ENCODE data around the gene RNF32. TPM values are rescaled to one million over a fixed set of nuclear protein-coding genes. Genes with fewer than 3 reads are reported as not detected.

Gene RNF32
- total and polyA plus RNA-seq, 2 of the 13 experiments (the other 11 are each of a cell fraction or from before 2014, with no cell fraction given), result not detected

DNA sequence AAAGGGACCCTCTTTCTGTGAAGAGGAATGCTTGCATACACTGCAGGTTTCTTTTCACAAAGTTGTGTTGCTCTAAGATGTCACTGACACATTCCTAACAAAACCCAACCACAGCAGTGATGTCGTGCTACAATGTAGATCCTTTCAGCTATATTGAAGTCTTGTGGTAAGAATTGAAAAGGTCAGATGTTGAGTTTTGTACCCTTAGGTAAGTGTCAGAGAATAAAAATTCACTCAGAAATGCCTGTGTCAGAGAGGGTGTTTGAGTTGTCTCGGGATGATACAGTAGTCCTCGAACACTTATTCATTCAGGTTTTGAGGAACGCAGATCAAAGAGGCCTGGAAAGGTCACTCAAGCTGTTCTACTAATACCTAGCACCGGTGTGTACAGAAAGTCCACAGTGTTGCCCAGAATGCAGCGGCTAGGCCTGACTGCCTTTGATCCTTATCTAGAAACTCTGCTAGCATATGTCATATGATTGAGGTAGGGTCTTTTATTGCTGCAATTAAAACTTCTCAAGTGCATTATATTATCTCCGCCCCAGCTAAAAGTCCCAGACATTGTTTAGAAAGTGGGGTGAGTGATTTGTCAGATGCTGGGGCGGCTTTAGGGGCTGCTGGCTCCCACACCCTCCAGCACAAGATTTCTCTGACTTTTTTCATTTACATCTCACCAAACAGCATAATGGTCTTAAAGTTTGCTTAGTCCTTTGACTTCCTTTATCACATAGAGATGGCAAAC lies 26.0 kb downstream of the RNF32 start (continued):
- TF ChIP-seq CENPBD1 (CRISPR knock-in tag; IDR thresholded peaks at IDR 0.05; ENCODE audit: borderline replicate concordance, low read depth) (no peak), NR2F6 (IDR thresholded peaks at IDR 0.05) (peak; percentile 94), NR2F6 (CRISPR knock-in tag; IDR thresholded peaks at IDR 0.05) (peak; percentile 86), SP5 (CRISPR knock-in tag; IDR thresholded peaks at IDR 0.05; ENCODE audit: borderline replicate concordance, low read depth) (peak; percentile 67), ELK4 (CRISPR knock-in tag; IDR thresholded peaks at IDR 0.05; ENCODE audit: borderline replicate concordance) (no peak), ZNF770 (CRISPR knock-in tag; IDR thresholded peaks at IDR 0.05) (no peak), ZNF577 (CRISPR knock-in tag; IDR thresholded peaks at IDR 0.05; ENCODE audit: borderline replicate concordance, low read depth) (no peak), MBNL3 (CRISPR knock-in tag; conservative IDR thresholded peaks at IDR 0.05) (no peak), ZNF263 (CRISPR knock-in tag; IDR thresholded peaks at IDR 0.05) (no peak), E2F5 (CRISPR knock-in tag; conservative IDR thresholded peaks at IDR 0.05) (no peak), POLR2AphosphoS2 (IDR thresholded peaks at IDR 0.05; ENCODE audit: low read depth, low read length) (no peak), FOSL2 (CRISPR knock-in tag; IDR thresholded peaks at IDR 0.05) (peak; percentile 63), FOSL1 (CRISPR knock-in tag; IDR thresholded peaks at IDR 0.05; ENCODE audit: borderline replicate concordance) (no peak), MEF2D (CRISPR knock-in tag; IDR thresholded peaks at IDR 0.05) (no peak), ZNF44 (CRISPR knock-in tag; IDR thresholded peaks at IDR 0.05) (no peak), IRX3 (CRISPR knock-in tag; IDR thresholded peaks at IDR 0.05; ENCODE audit: borderline replicate concordance, low read depth) (no peak), KAT2B (IDR thresholded peaks at IDR 0.05; ENCODE audit: borderline replicate concordance, low read depth, low read length) (no peak), PPARG (CRISPR knock-in tag; conservative IDR thresholded peaks at IDR 0.05) (peak; percentile 59; the same call in 1 of the 2 replicates), ZKSCAN5 (CRISPR knock-in tag; IDR thresholded peaks at IDR 0.05) (no peak), ZNF333 (CRISPR knock-in tag; IDR thresholded peaks at IDR 0.05; ENCODE audit: borderline replicate concordance) (no peak)
- TF ChIP-seq, protein P1, sequence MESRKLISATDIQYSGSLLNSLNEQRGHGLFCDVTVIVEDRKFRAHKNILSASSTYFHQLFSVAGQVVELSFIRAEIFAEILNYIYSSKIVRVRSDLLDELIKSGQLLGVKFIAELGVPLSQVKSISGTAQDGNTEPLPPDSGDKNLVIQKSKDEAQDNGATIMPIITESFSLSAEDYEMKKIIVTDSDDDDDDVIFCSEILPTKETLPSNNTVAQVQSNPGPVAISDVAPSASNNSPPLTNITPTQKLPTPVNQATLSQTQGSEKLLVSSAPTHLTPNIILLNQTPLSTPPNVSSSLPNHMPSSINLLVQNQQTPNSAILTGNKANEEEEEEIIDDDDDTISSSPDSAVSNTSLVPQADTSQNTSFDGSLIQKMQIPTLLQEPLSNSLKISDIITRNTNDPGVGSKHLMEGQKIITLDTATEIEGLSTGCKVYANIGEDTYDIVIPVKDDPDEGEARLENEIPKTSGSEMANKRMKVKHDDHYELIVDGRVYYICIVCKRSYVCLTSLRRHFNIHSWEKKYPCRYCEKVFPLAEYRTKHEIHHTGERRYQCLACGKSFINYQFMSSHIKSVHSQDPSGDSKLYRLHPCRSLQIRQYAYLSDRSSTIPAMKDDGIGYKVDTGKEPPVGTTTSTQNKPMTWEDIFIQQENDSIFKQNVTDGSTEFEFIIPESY (CRISPR knock-in tag; IDR thresholded peaks at IDR 0.05), result 0 out of 2 replicates have a peak, but pooled peaks have one; percentile 15
- TF ChIP-seq, protein P2, sequence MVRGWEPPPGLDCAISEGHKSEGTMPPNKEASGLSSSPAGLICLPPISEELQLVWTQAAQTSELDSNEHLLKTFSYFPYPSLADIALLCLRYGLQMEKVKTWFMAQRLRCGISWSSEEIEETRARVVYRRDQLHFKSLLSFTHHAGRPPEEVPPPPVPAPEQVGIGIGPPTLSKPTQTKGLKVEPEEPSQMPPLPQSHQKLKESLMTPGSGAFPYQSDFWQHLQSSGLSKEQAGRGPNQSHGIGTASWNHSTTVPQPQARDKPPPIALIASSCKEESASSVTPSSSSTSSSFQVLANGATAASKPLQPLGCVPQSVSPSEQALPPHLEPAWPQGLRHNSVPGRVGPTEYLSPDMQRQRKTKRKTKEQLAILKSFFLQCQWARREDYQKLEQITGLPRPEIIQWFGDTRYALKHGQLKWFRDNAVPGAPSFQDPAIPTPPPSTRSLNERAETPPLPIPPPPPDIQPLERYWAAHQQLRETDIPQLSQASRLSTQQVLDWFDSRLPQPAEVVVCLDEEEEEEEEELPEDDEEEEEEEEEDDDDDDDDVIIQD (CRISPR knock-in tag; IDR thresholded peaks at IDR 0.05; ENCODE audit: low read depth), result 0 out of 2 replicates have a peak, but pooled peaks have one; percentile 20

Data from HepG2 (cell line).